Cardiac muscle cell (in vitro differentiated cells and primary cell): ENCODE data around the gene TTC8. TPM values are rescaled to one million over a fixed set of nuclear protein-coding genes. Genes with fewer than 3 reads are reported as not detected.

Experiments used
- DNase-seq, 2 donors: peaks; one replicate each; pipeline versions ENCODE4 v3.0.0 to v3.0.0-alpha.2; 2010 to 2017; ENCODE audit warnings: low read depth in 1 of 2, low spot score in 1 of 2
- H3K27ac ChIP-seq: fragments of 200-600 bp; sonication (generic); 2 replicates; pipeline ENCODE4 v1.5.1; 2016
- H3K27me3 ChIP-seq: fragments of 200-600 bp; sonication (generic); 2 replicates; pipeline ENCODE4 v1.6.0; 2016; ENCODE audit warnings: control low read depth
- H3K36me3 ChIP-seq: fragments of 200-600 bp; sonication (generic); 2 replicates; pipeline ENCODE4 v1.5.1; 2016; ENCODE audit warnings: control low read depth
- H3K4me1 ChIP-seq: fragments of 200-600 bp; sonication (generic); 2 replicates; pipeline ENCODE4 v1.8.1; 2017; ENCODE audit warnings: low read depth, mild to moderate bottlenecking, mixed run types
- H3K4me3 ChIP-seq: fragments of 200-600 bp; sonication (generic); 2 replicates; pipeline ENCODE4 v1.5.1; 2016; ENCODE audit warnings: mild to moderate bottlenecking
- H3K9me3 ChIP-seq: fragments of 200-600 bp; sonication (generic); 2 replicates; pipeline ENCODE4 v1.5.1; 2017; ENCODE audit warnings: low read depth, mild to moderate bottlenecking, control low read depth
- polyA plus RNA-seq: library from polyadenylated mRNA; unstranded; fragments of >200 nt; fragmentation: Nextera tagmentation; extraction: Ambion mirVana; gene quantifications from 2 replicates; pipeline ENCODE4 v1.2.1, GENCODE V29; 2016
- total RNA-seq: library from RNA; depleted of rRNA; stranded (reverse); fragments of >200 nt; gene quantifications from 2 replicates; pipeline ENCODE4 v1.2.3, GENCODE V29; 2016
- TF ChIP-seq, protein P1 (sequence below): IDR thresholded peaks from 2 replicates; pipeline ENCODE4 v1.5.1; 2012; ENCODE audit warnings: low read depth, mild to moderate bottlenecking, low read length

Gene TTC8
- total and polyA plus RNA-seq, 2 experiments from 2014 or later = 22.6 to 29.8 TPM

GRCh38 chr14:88919502-88919901, 95.1 kb downstream of the TTC8 start:
- H3K27ac ChIP-seq = no peak overlapping the region
- DNase-seq = no peak
- no peaks in the 10 kb centered on the region for H3K9me3 ChIP-seq
- TF ChIP-seq, protein P1, sequence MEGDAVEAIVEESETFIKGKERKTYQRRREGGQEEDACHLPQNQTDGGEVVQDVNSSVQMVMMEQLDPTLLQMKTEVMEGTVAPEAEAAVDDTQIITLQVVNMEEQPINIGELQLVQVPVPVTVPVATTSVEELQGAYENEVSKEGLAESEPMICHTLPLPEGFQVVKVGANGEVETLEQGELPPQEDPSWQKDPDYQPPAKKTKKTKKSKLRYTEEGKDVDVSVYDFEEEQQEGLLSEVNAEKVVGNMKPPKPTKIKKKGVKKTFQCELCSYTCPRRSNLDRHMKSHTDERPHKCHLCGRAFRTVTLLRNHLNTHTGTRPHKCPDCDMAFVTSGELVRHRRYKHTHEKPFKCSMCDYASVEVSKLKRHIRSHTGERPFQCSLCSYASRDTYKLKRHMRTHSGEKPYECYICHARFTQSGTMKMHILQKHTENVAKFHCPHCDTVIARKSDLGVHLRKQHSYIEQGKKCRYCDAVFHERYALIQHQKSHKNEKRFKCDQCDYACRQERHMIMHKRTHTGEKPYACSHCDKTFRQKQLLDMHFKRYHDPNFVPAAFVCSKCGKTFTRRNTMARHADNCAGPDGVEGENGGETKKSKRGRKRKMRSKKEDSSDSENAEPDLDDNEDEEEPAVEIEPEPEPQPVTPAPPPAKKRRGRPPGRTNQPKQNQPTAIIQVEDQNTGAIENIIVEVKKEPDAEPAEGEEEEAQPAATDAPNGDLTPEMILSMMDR = no peak
- H3K4me3 ChIP-seq = no peak overlapping the region
- H3K36me3 ChIP-seq = no peaks in the 10 kb centered on the region
- H3K27me3 ChIP-seq = no peaks in the 10 kb centered on the region
- H3K4me1 ChIP-seq = no peaks in the 10 kb centered on the region

Other genes with a start within 250 kb of the TTC8 start
- gene EML5, start 31.7 kb upstream of the TTC8 start, total RNA-seq = 0.11 and 0.92 TPM in 2 replicates
- 0.33 and 0.45 TPM in 2 replicates for gene EML5, start 31.7 kb upstream of the TTC8 start, polyA plus RNA-seq